Left renal pelvis (tissue), 4 donors: ENCODE data around the gene KCNN2. TPM values are rescaled to one million over a fixed set of nuclear protein-coding genes. Genes with fewer than 3 reads are reported as not detected.

Source experiments
- DNase-seq, 4 donors: peaks; one replicate each; pipeline ENCODE4 v3.0.0-alpha.2; 2013; ENCODE audit warnings: low read depth in 4 of 4, low spot score in 3 of 4
- polyA plus RNA-seq, 4 donors: library from polyadenylated mRNA; unstranded; fragments of 120-200 nt; gene quantifications; one replicate each; pipeline ENCODE4 v1.2.1, GENCODE V29; 2013; ENCODE audit not compliant: insufficient read length in 4 of 4

The KCNN2 gene
- polyA plus RNA-seq, 4 donors: 3.4 to 6.5 (median 5.6) TPM

GRCh38 chr5:114477816-114478334 lies 116.0 kb downstream of the KCNN2 start:
- no peak for DNase-seq

- no peak for DNase-seq
Observed at GRCh38 chr5:114500756-114501155, 138.9 kb downstream of the KCNN2 start.

DNA sequence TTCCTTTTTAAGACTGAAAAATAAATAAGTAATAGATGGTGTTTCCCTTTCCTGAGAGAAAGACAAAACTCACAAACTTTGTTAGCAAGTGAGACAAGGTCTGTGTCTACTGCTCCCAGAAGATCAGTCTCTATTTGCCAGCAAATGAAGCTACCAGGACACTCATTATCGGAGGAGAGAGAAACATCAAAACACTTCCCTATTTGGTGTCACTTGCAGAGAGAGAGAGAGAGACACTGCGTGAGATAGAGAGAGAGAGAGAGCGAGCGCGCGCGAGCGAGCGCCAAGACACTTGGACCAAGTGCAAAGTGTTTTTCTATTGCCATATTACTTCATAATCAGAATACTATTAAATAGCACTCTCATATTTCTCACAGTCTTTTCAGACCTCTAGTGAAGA lies 142.7 kb downstream of the KCNN2 start:
- DNase-seq: no peak

DNA sequence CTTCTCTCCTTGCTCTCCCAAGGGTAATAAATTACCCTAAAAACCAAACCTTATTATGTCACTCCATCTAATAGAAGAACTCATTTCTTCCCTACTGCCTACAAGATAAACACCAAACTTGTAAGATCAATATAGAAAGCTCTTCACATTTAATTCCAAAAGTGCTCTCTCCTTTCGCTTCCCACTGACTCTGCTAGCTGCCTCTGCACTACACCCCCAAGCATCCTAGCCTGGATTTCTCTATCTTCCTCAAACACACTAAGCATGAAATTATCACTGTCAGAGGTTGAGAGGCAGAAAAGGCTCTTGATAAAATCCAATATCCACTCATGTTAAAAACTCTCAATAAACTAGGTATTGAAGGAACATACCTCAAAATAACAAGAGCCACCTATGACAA lies 162.4 kb downstream of the KCNN2 start:
- no peak for DNase-seq

DNA sequence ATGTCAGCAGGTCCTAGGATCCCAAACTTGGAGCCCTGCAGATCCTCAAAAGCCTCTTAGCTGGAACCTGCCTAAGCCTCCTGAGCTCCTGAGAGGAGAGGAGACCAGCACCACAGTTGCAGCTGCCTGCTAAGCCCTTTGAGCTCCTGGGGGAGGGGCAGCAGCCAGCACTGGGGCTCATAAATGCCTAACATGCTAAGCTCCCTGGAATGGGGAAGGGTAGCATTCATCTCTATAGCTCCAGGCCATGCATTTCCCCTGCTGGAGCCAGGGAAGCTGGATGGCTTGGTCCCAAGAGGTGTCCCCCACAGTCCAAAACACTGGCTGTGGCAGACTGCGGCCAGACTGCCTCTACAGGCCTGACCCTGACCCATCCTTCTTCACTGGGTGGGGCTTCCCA lies 182.7 kb downstream of the KCNN2 start:
- no peak for DNase-seq
